Measurements from ENCODE around the gene CDT1.
"Not testable (repeated sequence)": the region's sequence is repeated elsewhere in the genome, so short reads cannot be mapped to it uniquely, and the experiment has no call there.

Gene CDT1

GRCh38 chr16:88821168-88821850 is 17.7 kb downstream of the CDT1 start:
- Histone ChIP-seq H3K9me3 (ENCODE audit: control insufficient read depth, low read length) (no peaks in the 10 kb centered on the region), H3K9ac (ENCODE audit: low read length) (no peak overlapping the region), H3K4me3 (ENCODE audit: low read length) (no peak overlapping the region), H3K4me1 (ENCODE audit: control insufficient read depth, insufficient read depth, low read length) (peaks cover 5% of the 10 kb centered on the region), H3K36me3 (ENCODE audit: control insufficient read depth, insufficient read depth, low read length) (no peaks in the 10 kb centered on the region), H3K27me3 (ENCODE audit: control insufficient read depth, insufficient read depth, low read length) (no peaks in the 10 kb centered on the region)

DNA sequence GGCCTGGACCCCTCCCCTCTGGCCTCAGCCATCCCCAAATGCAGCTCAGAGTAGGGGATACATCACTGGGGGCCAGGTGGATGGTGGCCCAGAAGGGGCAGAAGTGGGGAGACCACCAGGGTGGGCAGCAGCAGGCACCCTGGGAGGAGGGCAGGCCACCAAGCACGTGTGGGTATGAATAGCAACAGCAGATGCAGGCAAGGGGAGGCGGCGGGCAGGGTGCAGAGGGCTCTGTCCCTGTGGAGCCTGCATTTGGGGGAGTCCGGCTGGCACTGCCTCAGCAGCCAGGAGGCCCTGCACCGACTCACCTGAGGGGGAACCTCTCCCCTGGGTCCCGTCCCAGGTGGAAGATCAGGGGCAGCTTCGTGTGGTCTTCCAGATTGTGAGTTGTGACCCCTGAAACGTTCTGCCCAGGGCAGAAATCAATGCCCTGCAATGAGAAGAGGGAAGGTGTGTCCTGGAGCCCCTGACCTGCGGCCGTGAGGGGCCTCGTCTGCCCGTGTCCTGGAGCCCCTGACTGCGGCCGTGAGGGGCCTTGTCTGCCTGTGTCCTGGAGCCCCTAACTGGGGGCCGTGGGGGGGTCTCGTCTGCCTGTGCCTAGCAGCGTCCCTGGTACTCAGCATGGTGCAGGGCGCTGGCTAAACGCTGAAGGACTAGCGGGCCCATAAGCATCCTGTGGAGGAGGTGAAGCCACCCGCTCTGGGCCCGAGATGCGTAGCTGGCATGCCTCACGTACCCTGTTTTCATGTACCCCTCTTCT is 18.9 kb downstream of the CDT1 start:
- H3K36me3 ChIP-seq (ENCODE audit: control insufficient read depth, insufficient read depth, low read length), result no peaks in the 10 kb centered on the region
- H3K4me1 ChIP-seq (ENCODE audit: control insufficient read depth, insufficient read depth, low read length), result peaks cover 10% of the 10 kb centered on the region
- no peak overlapping the region for H3K4me3 ChIP-seq (ENCODE audit: low read length)
- no peak overlapping the region for H3K9ac ChIP-seq (ENCODE audit: low read length)
- H3K9me3 ChIP-seq (ENCODE audit: control insufficient read depth, low read length), result no peaks in the 10 kb centered on the region
- no peaks in the 10 kb centered on the region for H3K27me3 ChIP-seq (ENCODE audit: control insufficient read depth, insufficient read depth, low read length)

- not testable (repeated sequence) for H3K9ac ChIP-seq (ENCODE audit: low read length); H3K27me3 ChIP-seq (ENCODE audit: control insufficient read depth, insufficient read depth, low read length); H3K36me3 ChIP-seq (ENCODE audit: control insufficient read depth, insufficient read depth, low read length); H3K4me3 ChIP-seq (ENCODE audit: low read length); H3K9me3 ChIP-seq (ENCODE audit: control insufficient read depth, low read length)
- H3K4me1 ChIP-seq (ENCODE audit: control insufficient read depth, insufficient read depth, low read length), result peaks cover 10% of the 10 kb centered on the region
Observed at GRCh38 chr16:88823646-88824045, 20.1 kb downstream of the CDT1 start.

GRCh38 chr16:88824256-88825077 is 20.9 kb downstream of the CDT1 start:
- Histone ChIP-seq H3K27me3 (ENCODE audit: control insufficient read depth, insufficient read depth, low read length) (no peaks in the 10 kb centered on the region), H3K9ac (ENCODE audit: low read length) (no peak overlapping the region), H3K9me3 (ENCODE audit: control insufficient read depth, low read length) (no peaks in the 10 kb centered on the region), H3K4me1 (ENCODE audit: control insufficient read depth, insufficient read depth, low read length) (peaks cover 10% of the 10 kb centered on the region), H3K36me3 (ENCODE audit: control insufficient read depth, insufficient read depth, low read length) (no peaks in the 10 kb centered on the region), H3K4me3 (ENCODE audit: low read length) (no peak overlapping the region)

DNA sequence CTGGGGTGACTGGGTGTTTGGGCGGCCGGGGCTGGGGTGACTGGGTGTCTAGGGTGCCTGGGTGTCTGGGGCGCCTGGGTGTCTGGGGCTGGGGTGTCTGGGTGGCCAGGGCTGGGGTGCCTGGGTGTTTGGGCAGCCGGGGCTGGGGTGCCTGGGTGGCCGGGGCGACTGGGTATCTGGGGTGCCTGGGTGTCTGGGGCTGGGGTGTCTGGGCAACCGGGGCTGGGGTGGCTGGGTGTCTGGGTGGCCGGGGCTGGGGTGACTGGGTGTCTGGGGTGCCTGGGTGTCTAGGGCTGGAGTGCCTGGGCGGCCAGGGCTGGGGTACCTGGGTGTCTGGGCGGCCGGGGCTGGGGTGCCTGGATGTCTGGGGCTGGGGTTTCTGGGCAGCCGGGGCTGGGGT is 21.6 kb downstream of the CDT1 start:
- H3K9me3 ChIP-seq (ENCODE audit: control insufficient read depth, low read length), result no peaks in the 10 kb centered on the region
- H3K9ac ChIP-seq (ENCODE audit: low read length), result no peak overlapping the region
- no peak overlapping the region for H3K4me3 ChIP-seq (ENCODE audit: low read length)
- H3K36me3 ChIP-seq (ENCODE audit: control insufficient read depth, insufficient read depth, low read length), result no peaks in the 10 kb centered on the region
- no peaks in the 10 kb centered on the region for H3K27me3 ChIP-seq (ENCODE audit: control insufficient read depth, insufficient read depth, low read length)
- H3K4me1 ChIP-seq (ENCODE audit: control insufficient read depth, insufficient read depth, low read length), result peaks cover 10% of the 10 kb centered on the region

DNA sequence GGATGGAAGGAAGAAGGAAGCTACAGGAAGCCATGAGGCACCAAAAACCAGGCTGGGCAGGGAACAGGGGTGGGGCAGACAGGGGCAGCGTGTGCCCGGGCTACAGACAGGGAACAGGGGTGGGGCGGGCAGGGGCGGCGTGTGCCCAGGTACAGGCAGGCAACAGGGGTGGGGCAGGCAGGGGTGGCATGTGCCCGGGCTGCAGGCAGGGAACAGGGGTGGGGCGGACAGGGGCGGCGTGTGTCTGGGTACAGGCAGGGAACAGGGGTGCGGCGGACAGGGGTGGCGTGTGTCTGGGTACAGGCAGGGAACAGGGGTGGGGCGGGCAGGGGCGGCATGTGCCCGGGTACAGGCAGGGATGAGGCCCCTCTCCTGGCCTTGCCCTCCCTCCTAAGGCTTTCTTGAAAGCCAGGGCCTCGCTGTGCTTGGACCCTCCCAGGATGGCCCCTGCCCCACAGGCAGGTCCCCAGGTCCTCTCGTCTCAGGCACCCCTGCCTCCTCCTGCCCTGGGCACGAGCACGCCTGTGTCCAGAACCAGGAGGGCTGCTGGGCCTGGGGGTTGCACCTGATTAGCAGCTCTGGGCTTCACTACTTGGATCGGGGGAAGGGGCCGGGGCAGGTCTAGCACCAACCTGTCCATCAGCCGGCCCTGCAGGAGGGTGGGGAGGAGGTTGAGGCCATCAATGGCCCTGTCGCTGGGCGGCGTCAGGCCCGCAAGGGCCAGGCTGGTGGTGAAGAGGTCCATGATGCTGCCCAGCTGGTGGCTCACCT is 22.7 kb downstream of the CDT1 start:
- H3K9me3 ChIP-seq (ENCODE audit: control insufficient read depth, low read length), result no peaks in the 10 kb centered on the region
- H3K36me3 ChIP-seq (ENCODE audit: control insufficient read depth, insufficient read depth, low read length), result no peaks in the 10 kb centered on the region
- H3K4me1 ChIP-seq (ENCODE audit: control insufficient read depth, insufficient read depth, low read length), result peaks cover 10% of the 10 kb centered on the region

GRCh38 chr16:88827727-88828126 is 24.1 kb downstream of the CDT1 start:
- Histone ChIP-seq H3K36me3 (ENCODE audit: control insufficient read depth, insufficient read depth, low read length) (no peaks in the 10 kb centered on the region), H3K4me3 (ENCODE audit: low read length) (no peak overlapping the region), H3K27me3 (ENCODE audit: control insufficient read depth, insufficient read depth, low read length) (no peaks in the 10 kb centered on the region), H3K4me1 (ENCODE audit: control insufficient read depth, insufficient read depth, low read length) (peaks cover 10% of the 10 kb centered on the region), H3K9me3 (ENCODE audit: control insufficient read depth, low read length) (no peaks in the 10 kb centered on the region), H3K9ac (ENCODE audit: low read length) (no peak overlapping the region)

More for the DNA sequence above, 22.7 kb downstream of the CDT1 start:
- Histone ChIP-seq H3K4me3 (ENCODE audit: low read length) (no peak overlapping the region), H3K27me3 (ENCODE audit: control insufficient read depth, insufficient read depth, low read length) (no peaks in the 10 kb centered on the region), H3K9ac (ENCODE audit: low read length) (no peak overlapping the region)

DNA sequence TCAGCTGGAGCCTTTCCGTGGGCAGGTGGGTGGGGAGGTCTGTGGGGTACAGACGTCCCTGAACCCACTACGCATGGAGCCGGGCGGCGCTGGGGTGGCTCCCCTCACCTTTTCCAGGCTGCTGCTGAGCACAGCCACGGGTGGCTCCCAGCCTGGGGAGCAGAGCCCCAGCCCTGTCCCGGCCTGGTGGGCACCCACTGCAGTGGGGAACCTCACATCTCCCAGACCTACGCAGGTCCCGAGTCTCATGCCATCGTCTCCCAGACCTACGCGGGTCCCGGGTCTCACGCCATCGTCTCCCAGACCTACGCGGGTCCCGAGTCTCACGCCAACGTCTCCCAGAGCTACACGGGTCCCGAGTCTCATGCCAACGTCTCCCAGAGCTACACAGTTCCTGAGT is 25.1 kb downstream of the CDT1 start:
- no peaks in the 10 kb centered on the region for H3K36me3 ChIP-seq (ENCODE audit: control insufficient read depth, insufficient read depth, low read length)
- H3K9me3 ChIP-seq (ENCODE audit: control insufficient read depth, low read length), result no peaks in the 10 kb centered on the region
- H3K4me3 ChIP-seq (ENCODE audit: low read length), result no peak overlapping the region
- H3K4me1 ChIP-seq (ENCODE audit: control insufficient read depth, insufficient read depth, low read length), result peaks cover 10% of the 10 kb centered on the region
- H3K27me3 ChIP-seq (ENCODE audit: control insufficient read depth, insufficient read depth, low read length), result no peaks in the 10 kb centered on the region
- H3K9ac ChIP-seq (ENCODE audit: low read length), result no peak overlapping the region

GRCh38 chr16:88830258-88830657 is 26.7 kb downstream of the CDT1 start:
- Histone ChIP-seq H3K27me3 (ENCODE audit: control insufficient read depth, insufficient read depth, low read length) (no peaks in the 10 kb centered on the region), H3K9ac (ENCODE audit: low read length) (no peak overlapping the region), H3K4me1 (ENCODE audit: control insufficient read depth, insufficient read depth, low read length) (peaks cover 10% of the 10 kb centered on the region), H3K9me3 (ENCODE audit: control insufficient read depth, low read length) (no peaks in the 10 kb centered on the region), H3K4me3 (ENCODE audit: low read length) (no peak overlapping the region), H3K36me3 (ENCODE audit: control insufficient read depth, insufficient read depth, low read length) (no peaks in the 10 kb centered on the region)

- Histone ChIP-seq H3K36me3 (ENCODE audit: control insufficient read depth, insufficient read depth, low read length) (no peaks in the 10 kb centered on the region), H3K4me1 (ENCODE audit: control insufficient read depth, insufficient read depth, low read length) (peaks cover 8% of the 10 kb centered on the region), H3K9ac (ENCODE audit: low read length) (no peak overlapping the region), H3K4me3 (ENCODE audit: low read length) (no peak overlapping the region), H3K9me3 (ENCODE audit: control insufficient read depth, low read length) (no peaks in the 10 kb centered on the region), H3K27me3 (ENCODE audit: control insufficient read depth, insufficient read depth, low read length) (no peaks in the 10 kb centered on the region)
Observed at GRCh38 chr16:88830783-88831182, 27.2 kb downstream of the CDT1 start.

- no peaks in the 10 kb centered on the region for H3K27me3 ChIP-seq (ENCODE audit: control insufficient read depth, insufficient read depth, low read length)
- no peaks in the 10 kb centered on the region for H3K36me3 ChIP-seq (ENCODE audit: control insufficient read depth, insufficient read depth, low read length)
- H3K4me1 ChIP-seq (ENCODE audit: control insufficient read depth, insufficient read depth, low read length), result no peaks in the 10 kb centered on the region
- no peaks in the 10 kb centered on the region for H3K9me3 ChIP-seq (ENCODE audit: control insufficient read depth, low read length)
- no peak overlapping the region for H3K4me3 ChIP-seq (ENCODE audit: low read length)
- H3K9ac ChIP-seq (ENCODE audit: low read length), result no peak overlapping the region
Observed at GRCh38 chr16:88831838-88832237, 28.2 kb downstream of the CDT1 start.

All from mucosa of stomach (tissue), 1 donor.